Frontal cortex (tissue), 4 donors: ENCODE measurements around the gene GOLGA7B. TPM values are rescaled to one million over a fixed set of nuclear protein-coding genes. Genes with fewer than 3 reads are reported as not detected.
A peak's percentile ranks its signal among the peaks of the same experiment; 100 is the strongest.

Source experiments
- DNase-seq, 2 donors: peaks; one replicate each; pipeline ENCODE4 v3.0.0; 2012; ENCODE audit warnings: low spot score in 2 of 2
- FAIRE-seq: peaks from 2 replicates; lab custom pipeline; 2012; peaks lifted over from hg19 to GRCh38; lab: Jason Lieb, UNC
- total RNA-seq: library from RNA; depleted of rRNA; stranded (reverse); fragments of >200 nt; gene quantifications from one replicate; pipeline ENCODE4 v1.2.3, GENCODE V29; 2014
- donor health status: control.
- donor health status: control.
- donor health status: control.

The GOLGA7B gene
- total RNA-seq, 1 donor from 2014 or later = 17.9 TPM

DNA sequence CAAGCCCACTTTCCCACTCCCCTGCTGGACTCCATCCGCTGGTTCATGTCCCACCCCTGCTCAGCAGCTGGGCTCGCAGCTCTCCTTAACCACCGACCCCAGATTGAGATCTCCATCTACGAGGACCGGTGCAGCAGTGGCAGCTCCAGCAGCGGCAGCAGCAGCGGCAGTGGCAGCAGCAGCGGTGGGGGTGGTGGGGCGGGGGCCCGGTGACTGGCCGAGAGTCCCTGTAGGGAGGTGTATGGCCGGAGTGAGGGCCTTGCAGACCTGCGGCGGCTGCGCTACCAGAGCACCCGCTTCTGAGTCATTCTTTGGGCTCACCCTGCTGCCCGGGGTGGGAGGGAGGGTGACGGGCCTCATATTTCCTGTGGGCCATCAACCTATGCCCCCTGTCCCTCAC lies 15.8 kb downstream of the GOLGA7B start:
- no peak for DNase-seq
- no peak for FAIRE-seq

DNA sequence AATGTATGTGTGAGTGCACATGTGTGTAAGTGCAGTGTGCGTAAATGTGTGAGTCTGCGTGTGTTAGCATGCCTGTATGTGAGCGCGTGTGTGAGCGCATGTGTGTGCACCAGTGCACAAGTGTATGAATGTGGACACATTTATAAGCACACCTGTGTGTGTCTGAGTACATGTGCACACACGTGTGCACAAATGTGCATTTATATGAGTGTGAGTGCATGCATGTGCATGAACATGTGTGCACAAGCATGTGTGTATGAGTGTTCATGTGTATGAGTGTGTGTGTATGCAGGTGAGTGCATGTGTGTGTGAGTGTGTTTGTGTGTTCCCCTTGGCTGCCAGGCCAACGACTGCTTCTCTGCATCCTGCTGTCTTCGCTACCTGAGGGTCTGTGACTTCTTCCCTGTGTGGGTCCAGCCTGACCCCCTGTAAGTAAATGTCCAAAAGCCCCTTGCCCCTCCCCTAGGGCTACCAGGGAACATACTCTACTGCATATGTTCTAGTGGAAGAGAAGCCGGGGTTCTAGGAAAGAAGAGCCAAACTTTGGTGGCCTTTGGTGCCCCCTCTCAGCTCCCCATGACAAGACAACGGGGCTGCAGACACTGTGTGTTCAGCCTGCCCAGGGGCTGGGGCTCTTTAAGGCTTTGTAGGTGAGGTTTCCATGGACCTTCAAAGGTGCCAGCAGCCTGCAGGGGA lies 17.0 kb downstream of the GOLGA7B start:
- no peak for DNase-seq

GRCh38 chr10:97867220-97867800 lies 17.7 kb downstream of the GOLGA7B start:
- DNase-seq (no peak), FAIRE-seq (no peak)

More for the DNA sequence above, 17.0 kb downstream of the GOLGA7B start:
- FAIRE-seq = no peak

DNA sequence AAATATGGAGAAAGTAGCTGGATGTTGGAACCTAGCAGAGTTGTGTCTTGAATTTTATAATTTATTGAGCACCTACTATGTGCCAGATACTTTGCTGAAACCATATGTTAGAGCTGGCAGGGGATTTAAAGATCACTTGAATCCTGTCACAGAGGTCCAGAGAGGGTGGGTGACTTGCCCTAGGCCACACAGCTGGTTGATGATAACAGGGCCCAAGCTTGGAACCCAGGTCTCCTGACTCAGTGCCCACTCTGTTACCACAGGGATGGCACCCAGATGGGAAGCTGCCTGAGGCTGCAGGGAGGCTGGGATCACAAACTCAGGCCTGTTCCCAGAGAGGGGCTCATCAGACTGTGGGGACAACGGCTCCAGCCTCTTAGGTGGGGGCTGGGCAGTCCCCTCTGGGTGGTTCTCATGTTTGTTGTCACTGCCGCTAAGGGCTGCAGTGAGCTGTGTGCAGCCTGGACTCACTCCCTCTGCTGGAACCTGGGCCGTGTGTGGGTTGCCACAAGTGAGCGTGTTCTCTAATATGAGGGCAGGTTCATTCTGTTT lies 18.6 kb downstream of the GOLGA7B start:
- FAIRE-seq (no peak), DNase-seq (no peak)

- FAIRE-seq (no peak), DNase-seq (peak; percentile 69 to 88)
Observed at GRCh38 chr10:97869091-97870042, 19.7 kb downstream of the GOLGA7B start.

DNA sequence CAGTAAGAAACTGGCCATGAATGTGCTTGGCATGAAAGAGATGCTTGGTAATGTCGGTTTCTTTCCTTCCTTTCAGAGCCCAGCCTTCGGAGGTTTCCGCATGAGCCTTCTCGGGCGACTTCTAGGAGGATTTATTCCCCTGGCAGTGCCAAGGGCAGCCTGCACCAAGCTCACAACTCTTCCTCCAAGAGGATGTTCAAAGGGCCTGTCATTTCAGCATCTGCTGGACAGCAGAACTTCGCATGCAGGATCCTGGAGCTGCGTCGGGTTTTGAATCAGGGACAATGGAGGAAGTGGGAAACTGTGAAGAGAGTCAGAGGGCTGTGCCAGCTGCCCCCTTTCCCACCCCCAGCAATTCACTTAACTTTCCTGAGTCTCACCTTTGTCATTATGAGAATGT lies 21.3 kb downstream of the GOLGA7B start:
- DNase-seq (no peak), FAIRE-seq (no peak)

GRCh38 chr10:97873569-97873968 lies 23.9 kb downstream of the GOLGA7B start:
- FAIRE-seq = no peak
- no peak for DNase-seq

DNA sequence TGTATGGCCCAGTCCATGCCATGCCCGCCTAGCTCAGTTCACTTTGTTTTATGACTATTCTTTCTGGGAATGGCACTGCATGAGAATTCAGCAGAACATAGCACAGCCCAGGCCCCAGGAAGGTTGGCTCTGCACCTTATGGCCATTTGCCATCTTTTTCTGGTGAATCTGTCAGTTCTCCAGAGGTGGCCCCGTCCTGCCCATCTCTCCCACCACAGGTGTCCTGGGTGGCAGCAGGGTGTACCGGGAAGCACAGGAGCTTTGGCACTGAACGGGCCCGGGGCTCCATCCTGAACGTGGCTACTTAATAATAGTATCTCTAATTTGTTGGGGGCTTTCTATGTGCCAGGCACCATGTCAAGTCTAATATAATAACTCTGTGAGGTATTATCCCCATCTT lies 24.7 kb downstream of the GOLGA7B start:
- FAIRE-seq = no peak
- DNase-seq = no peak

DNA sequence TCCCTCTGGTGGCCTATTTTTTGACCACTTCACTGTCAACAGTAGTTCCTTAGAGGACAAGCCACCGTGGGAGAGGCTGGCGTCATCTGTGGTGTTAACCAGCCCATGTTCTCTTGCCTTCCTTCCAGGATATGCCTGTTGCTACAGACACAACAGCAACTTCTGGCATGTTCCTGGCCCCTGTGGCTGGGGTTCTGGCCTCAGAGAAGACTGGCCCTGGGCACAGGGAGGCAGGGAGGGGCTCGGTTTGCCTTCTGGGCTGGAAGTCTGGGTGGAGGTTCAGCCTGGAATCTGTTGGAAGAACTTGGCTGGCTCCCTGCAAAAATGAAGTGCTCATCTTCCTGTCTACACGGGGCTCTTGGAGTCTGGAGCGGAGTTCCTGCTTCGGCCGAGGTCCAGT lies 25.7 kb downstream of the GOLGA7B start:
- FAIRE-seq (no peak), DNase-seq (no peak)

DNA sequence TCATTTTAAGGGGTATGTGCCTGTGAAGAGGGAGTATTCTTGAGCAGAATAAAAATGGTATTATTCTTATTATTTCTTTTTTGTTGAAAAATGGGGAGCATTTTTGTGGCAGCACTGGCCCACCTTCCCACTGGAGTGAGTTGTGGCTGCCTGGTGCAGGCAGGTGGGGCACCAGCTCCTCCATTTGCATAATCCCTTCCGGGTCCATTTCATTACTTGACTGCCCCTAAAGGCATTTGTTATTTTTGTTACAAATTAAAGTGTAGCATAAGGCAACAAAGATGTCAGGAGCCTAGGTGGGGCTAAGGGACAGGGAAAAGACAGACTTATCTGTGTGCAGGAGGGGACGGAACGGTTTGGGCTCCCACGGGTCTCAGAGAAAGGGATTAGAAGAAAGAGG lies 26.8 kb downstream of the GOLGA7B start:
- DNase-seq = no peak
- no peak for FAIRE-seq

GRCh38 chr10:97879241-97879640 lies 29.6 kb downstream of the GOLGA7B start:
- FAIRE-seq (no peak), DNase-seq (no peak)

GRCh38 chr10:97880109-97880508 lies 30.5 kb downstream of the GOLGA7B start:
- no peak for FAIRE-seq
- no peak for DNase-seq

DNA sequence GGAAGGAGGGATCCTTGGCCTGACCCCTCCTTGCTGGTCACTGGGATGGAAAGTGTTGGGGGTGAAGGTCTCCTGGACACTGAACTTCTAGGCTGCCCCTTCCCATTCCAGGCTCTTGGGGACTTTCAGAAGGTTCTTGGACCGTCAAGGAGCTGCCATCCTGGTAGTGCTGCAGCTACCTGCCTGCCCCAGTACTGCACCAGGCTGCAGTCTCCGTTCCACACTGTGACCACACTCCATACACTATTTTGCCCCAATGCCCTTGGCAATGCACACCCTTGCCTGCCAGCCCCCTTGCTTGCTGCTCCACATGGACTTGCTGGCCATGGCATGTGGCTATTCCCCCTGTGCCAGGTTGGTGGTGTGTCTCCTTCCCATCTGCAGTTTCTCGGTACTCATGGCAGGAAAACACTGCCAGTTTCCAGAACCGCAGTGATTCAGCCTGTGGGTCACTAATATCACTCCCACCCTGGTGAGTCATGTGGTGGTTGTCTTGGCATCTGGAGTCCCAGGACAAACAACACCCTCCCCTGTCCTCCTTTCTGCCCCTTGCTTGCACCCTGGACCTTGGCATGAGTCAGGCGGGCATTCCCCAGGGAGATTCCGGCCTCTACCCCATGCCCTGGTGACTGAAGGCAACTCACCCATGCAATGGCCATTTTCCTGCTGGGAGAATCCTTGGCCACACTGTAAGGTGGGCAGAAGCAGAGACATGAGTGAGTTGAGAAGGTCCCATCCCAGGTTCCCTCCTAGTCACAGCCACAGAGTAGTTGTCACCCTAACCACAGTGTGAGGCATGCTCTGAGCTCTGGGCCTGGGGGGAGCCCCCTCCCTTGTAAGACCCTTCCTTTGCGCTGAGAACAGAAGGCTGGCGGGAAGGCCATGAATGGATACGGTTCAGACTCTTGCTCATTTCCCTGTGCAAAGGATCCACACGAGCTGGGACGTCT lies 32.8 kb downstream of the GOLGA7B start:
- FAIRE-seq = no peak
- no peak for DNase-seq

DNA sequence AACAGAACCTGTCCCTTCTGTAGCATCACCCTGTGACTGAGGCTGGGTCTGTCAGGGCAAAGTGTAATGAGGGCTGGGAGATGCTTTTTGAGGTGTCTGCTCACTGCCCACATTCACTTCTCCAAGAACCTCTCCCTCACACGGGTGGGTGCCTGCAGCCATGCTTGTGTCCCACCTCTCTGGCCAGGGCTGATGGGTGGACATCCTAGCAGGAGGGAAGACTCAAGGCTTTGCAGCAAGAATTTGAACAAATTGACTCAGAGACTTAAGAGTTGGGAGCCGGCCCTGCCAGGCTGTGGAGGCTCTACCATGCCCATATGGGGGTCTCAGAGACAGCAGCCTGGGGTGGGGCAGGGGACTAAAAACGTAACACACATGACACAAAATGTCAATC lies 33.4 kb downstream of the GOLGA7B start:
- no peak for FAIRE-seq

DNA sequence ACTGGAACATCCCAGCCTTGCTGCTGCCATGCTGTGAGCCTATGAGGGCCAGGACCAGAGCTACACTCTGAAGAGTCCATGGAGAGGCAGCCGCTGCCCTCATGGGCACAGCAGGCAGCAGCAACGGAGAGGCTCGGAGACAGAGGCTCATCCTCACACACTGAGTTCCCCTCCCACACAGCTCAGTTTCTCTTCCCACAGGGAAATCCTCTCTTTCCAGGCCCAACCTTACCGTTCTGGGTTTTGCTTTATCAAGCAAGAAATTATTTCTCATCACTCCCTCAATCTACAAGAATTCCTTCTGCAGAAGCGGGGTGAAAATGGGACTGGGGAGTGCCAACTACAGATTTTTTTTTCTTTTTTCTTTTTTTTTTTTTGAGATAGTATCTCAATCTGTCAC lies 36.6 kb downstream of the GOLGA7B start:
- FAIRE-seq = no peak

More for the DNA sequence above, 33.4 kb downstream of the GOLGA7B start:
- DNase-seq = no peak

GRCh38 chr10:97887399-97887798 lies 37.8 kb downstream of the GOLGA7B start:
- FAIRE-seq (no peak), DNase-seq (no peak)

More for the DNA sequence above, 36.6 kb downstream of the GOLGA7B start:
- peak in 1 of 2 donors; percentile 42 for DNase-seq

DNA sequence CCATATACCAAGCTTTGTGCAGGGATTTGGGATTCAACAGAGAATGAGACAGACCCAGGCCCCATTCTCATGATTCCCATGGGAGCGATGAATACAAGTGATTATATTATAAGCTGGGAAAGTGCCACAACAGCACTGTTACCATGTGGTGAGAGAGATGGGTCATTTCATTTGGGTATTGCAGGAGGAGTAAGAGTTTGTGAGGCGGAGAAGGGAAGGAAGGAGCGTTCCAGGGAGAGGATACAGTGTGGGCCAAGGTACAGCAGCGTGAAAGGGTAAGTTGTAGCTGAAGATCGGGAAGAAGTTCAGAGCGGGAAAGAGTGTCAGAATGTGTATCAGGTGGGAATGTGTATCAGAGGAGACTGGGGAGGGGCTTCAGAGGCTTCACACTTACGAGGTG lies 38.5 kb downstream of the GOLGA7B start:
- DNase-seq (no peak), FAIRE-seq (no peak)

DNA sequence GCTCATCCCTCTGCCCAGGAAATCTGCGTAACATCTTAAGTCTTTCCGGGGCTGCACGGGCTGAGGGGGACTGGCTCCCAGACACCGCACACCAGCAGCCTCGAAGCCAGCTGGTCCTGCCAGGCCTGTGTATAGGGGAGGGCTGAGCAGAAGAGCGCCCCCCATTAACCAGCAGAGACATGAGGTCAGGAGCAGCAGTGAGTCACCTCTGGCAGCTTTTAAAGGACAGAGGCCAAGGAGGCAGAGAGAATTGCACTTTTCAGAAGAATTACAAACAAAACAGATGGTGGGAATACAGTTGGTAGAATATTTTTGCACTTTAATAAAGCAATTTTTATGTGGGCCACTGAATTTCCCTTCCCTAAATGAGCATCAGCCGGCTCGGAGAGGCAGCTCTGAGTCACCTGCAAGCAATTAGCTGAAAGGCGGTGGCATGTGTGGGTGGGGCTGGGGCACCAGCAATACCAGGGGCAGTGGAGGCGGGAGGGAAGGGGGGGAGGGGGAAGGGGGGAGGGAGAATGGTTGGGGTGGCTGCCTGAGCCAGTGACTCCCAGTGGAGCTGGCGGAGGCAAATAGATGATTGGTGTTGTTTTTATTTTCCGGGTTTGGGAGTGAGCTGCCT lies 39.1 kb downstream of the GOLGA7B start:
- peak in 1 of 2 donors; percentile 48 for DNase-seq

More for the DNA sequence above, 39.1 kb downstream of the GOLGA7B start:
- no peak for FAIRE-seq
